ENCODE measurements around the gene NHS. TPM values are rescaled to one million over a fixed set of nuclear protein-coding genes. Genes with fewer than 3 reads are reported as not detected.

Gene NHS
- total and polyA plus RNA-seq, 2 of the 4 experiments (the other 2 are of a cell fraction), result 0.36 to 0.90 TPM

DNA sequence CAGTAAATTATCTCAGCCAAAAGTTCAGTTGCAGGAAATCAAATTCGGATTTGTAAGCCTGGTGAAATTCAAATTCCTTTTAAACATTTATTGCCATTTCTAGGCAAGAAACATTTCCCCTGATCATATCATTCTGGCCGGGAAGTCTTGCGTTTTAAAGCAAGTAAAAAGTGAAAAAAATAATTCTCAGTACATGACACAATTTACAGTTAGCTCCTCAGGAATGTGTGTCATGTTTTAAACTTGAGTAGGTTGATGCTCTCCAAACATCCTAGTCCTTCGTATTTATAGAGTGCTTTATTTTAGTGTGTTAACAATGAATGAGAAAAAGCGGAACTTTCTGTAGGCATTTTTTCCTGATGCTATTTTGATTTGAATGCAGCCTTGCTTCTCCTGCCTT, 204.0 kb downstream of the NHS start:
- Histone ChIP-seq H3K56ac (ENCODE audit: extremely low read depth, insufficient read depth, low read length) (no peak overlapping the region), H3K9me3 (ENCODE audit: control insufficient read depth, insufficient read depth, low read length) (no peaks in the 10 kb centered on the region), H3K18ac (ENCODE audit: low read depth, low read length) (no peak overlapping the region), H2BK120ac (ENCODE audit: low read depth, low read length) (peak overlapping the region; percentile 32; the same call in 1 of the 2 replicates), H4K91ac (ENCODE audit: insufficient read depth, low read depth, low read length) (no peak overlapping the region), H3K9ac (ENCODE audit: low read depth, low read length) (no peak overlapping the region), H2BK20ac (ENCODE audit: low read depth, low read length) (0 out of 2 replicates have a peak overlapping the region, but pooled peaks have one; percentile 49), H3K14ac (replicated peaks; ENCODE audit: low read depth, low read length) (no peak overlapping the region), H2AK9ac (replicated peaks; ENCODE audit: low read depth, low read length, poor library complexity) (no peak overlapping the region), H4K8ac (ENCODE audit: low read depth in 2 of 2, low read length in 2 of 2) (peak overlapping the region; percentile 5 to 68; a peak in 1 of 4 replicates), H3K9me1 (ENCODE audit: insufficient read depth, low read length) (peaks cover 6% of the 10 kb centered on the region; the same call in 1 of the 2 replicates), H2AFZ (replicated peaks; ENCODE audit: low read length, poor library complexity) (no peak overlapping the region), H3K27me3 (ENCODE audit: control insufficient read depth, insufficient read depth, low read length) (no peaks in the 10 kb centered on the region; the same call in 1 of the 2 replicates), H4K20me1 (ENCODE audit: insufficient read depth, low read length) (no peaks in the 10 kb centered on the region), H3K79me1 (ENCODE audit: low read depth in 1 of 2, low read length in 2 of 2) (no peaks in the 10 kb centered on the region), H3K23ac (ENCODE audit: low read depth, low read length) (no peak overlapping the region), H2BK5ac (ENCODE audit: low read depth, low read length, poor library complexity, severe bottlenecking) (peak overlapping the region; percentile 48), H3K36me3 (ENCODE audit: control insufficient read depth, insufficient read depth, low read length) (no peaks in the 10 kb centered on the region), H3K4me3 (ENCODE audit: insufficient read depth, low read depth, low read length) (no peak overlapping the region), H3K27ac (ENCODE audit: insufficient read depth, low read length) (no peak overlapping the region), H3K4ac (ENCODE audit: low read depth, low read length) (0 out of 2 replicates have a peak overlapping the region, but pooled peaks have one; percentile 27), H3K4me1 (ENCODE audit: control insufficient read depth, insufficient read depth, low read length) (peaks cover 10% of the 10 kb centered on the region), H4K5ac (ENCODE audit: low read depth, low read length) (no peak overlapping the region), H2AK5ac (ENCODE audit: low read depth, low read length) (no peak overlapping the region; the same call in 1 of the 2 replicates), H3K4me2 (ENCODE audit: low read depth, low read length) (no peak overlapping the region), H2BK15ac (ENCODE audit: low read depth, low read length) (no peak overlapping the region)
- WGBS, 2 experiments (ENCODE audit: extremely low coverage in 2 of 2, insufficient read length in 1 of 2), result no CpG with 5 or more reads among the region's 5 CpGs
- BruUV-seq (replicated peaks), result no TSS peak
- dilution Hi-C loops (cut with HindIII; ENCODE audit: low sequenced_read_pairs, unreplicated experiment), result no loop called here
- ATAC-seq (ENCODE audit: low read depth) (peak; percentile 24; the same call in 1 of the 2 replicates), DNase-seq (peak; percentile 44)
- TF ChIP-seq MAFK (IDR thresholded peaks at IDR 0.05; ENCODE audit: low read depth, low read length) (no peak), RAD21 (IDR thresholded peaks at IDR 0.05; ENCODE audit: low read length) (no peak), FOS (IDR thresholded peaks at IDR 0.05; ENCODE audit: low read depth, low read length) (no peak), CEBPB (IDR thresholded peaks at IDR 0.05; ENCODE audit: low read depth, low read length) (no peak), BHLHE40 (IDR thresholded peaks at IDR 0.05; ENCODE audit: low read depth, low read length) (no peak), RFX5 (IDR thresholded peaks at IDR 0.05; ENCODE audit: low read depth, low read length) (no peak), SMC3 (IDR thresholded peaks at IDR 0.05; ENCODE audit: low read depth, low read length) (no peak)
- TF ChIP-seq, protein P1, sequence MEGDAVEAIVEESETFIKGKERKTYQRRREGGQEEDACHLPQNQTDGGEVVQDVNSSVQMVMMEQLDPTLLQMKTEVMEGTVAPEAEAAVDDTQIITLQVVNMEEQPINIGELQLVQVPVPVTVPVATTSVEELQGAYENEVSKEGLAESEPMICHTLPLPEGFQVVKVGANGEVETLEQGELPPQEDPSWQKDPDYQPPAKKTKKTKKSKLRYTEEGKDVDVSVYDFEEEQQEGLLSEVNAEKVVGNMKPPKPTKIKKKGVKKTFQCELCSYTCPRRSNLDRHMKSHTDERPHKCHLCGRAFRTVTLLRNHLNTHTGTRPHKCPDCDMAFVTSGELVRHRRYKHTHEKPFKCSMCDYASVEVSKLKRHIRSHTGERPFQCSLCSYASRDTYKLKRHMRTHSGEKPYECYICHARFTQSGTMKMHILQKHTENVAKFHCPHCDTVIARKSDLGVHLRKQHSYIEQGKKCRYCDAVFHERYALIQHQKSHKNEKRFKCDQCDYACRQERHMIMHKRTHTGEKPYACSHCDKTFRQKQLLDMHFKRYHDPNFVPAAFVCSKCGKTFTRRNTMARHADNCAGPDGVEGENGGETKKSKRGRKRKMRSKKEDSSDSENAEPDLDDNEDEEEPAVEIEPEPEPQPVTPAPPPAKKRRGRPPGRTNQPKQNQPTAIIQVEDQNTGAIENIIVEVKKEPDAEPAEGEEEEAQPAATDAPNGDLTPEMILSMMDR (conservative IDR thresholded peaks at IDR 0.05; ENCODE audit: low read depth, low read length), result no peak
- POLR2A ChIA-PET (ENCODE audit: unreplicated experiment), result interaction anchor here (0.7 kb wide), 1 partner anchor 190 kb away, joined by 4 read pairs; no protein-coding TSS in a partner anchor
- in situ Hi-C loops (cut with MboI; ENCODE audit: low sequenced_read_pairs), result no loop called here
- CTCF ChIA-PET, result no interaction called here
- intact Hi-C loops (cut with micrococcal nuclease), result no loop called here
